DND-41 (cell line): ENCODE data around the gene GPR151.

Source experiments
- EZH2 ChIP-seq: IDR thresholded peaks from 3 replicates; pipeline ENCODE4 v1.6.1; 2012; ENCODE audit warnings: borderline replicate concordance, low read depth, mild to moderate bottlenecking, moderate library complexity, low read length, inconsistent platforms; ENCODE audit not compliant: severe bottlenecking
- TF ChIP-seq, protein P1 (sequence below): IDR thresholded peaks from 2 replicates; pipeline ENCODE4 v1.5.1; 2012; ENCODE audit warnings: borderline replicate concordance, low read length, moderate library complexity, mild to moderate bottlenecking; ENCODE audit not compliant: poor library complexity, severe bottlenecking; ENCODE audit errors: extremely low read depth

DNA sequence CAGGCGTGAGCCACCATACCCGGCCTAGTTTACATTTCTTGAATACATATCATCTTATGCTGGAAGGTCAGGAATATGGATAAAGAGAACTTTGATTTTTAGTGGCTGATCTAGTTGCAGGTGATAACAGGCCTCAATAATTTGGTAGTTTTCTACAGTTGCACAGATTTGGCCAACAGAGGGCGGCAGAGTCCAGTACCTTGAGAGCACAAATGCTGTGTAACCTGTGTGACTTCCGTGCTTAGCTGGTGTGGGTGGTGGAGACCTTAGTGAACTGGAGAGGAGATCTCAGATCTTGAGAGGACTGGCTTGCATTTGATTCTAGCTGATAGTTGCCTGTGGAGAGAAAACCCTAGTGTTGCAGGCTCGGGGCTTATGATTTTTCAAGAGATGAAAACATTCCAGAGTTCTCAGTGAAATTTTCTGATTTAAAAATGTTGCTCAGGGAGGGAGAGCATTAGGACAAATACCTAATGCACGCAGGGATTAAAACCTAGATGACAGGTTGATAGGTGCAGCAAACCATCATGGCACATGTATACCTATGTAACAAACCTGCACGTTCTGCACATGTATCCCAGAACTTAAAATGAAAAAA is 17.4 kb upstream of the GPR151 start:
- TF ChIP-seq, protein P1, sequence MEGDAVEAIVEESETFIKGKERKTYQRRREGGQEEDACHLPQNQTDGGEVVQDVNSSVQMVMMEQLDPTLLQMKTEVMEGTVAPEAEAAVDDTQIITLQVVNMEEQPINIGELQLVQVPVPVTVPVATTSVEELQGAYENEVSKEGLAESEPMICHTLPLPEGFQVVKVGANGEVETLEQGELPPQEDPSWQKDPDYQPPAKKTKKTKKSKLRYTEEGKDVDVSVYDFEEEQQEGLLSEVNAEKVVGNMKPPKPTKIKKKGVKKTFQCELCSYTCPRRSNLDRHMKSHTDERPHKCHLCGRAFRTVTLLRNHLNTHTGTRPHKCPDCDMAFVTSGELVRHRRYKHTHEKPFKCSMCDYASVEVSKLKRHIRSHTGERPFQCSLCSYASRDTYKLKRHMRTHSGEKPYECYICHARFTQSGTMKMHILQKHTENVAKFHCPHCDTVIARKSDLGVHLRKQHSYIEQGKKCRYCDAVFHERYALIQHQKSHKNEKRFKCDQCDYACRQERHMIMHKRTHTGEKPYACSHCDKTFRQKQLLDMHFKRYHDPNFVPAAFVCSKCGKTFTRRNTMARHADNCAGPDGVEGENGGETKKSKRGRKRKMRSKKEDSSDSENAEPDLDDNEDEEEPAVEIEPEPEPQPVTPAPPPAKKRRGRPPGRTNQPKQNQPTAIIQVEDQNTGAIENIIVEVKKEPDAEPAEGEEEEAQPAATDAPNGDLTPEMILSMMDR: peak; percentile 90
- no peak for TF ChIP-seq EZH2
